Pancreas (tissue), 10 donors: ENCODE measurements around the gene SEPTIN3. TPM values are rescaled to one million over a fixed set of nuclear protein-coding genes. Genes with fewer than 3 reads are reported as not detected.
A peak's percentile ranks its signal among the peaks of the same experiment; 100 is the strongest.

Source experiments
- ATAC-seq, 4 donors: fragments of 200-7000 bp; cut with Tn5 transposase; one replicate each; pipeline versions ENCODE4 v1.8.0 to v1.9.1; 2020; ENCODE audit warnings: mild to moderate bottlenecking in 4 of 4, moderate library complexity in 4 of 4
- DNase-seq, 6 donors: peaks; one replicate each; pipeline ENCODE4 v3.0.0-alpha.2; 2020
- FAIRE-seq: peaks from 2 replicates; lab custom pipeline; 2012; peaks lifted over from hg19 to GRCh38; lab: Jason Lieb, UNC
- H3K27ac ChIP-seq, 4 donors: fragments of 200-600 bp; sonication (generic); 1 replicate in 3 of 4; 2 replicates in 1 of 4; pipeline versions ENCODE4 v1.5.0 to v1.8.0; 2020
- H3K27me3 ChIP-seq, 4 donors: fragments of 200-600 bp; one replicate each; pipeline ENCODE4 v1.8.0; 2021
- H3K36me3 ChIP-seq, 3 donors: fragments of 200-600 bp; sonication (generic) in 1 of 3; one replicate each; pipeline versions ENCODE4 v1.5.0 to v1.8.0; 2020 to 2021
- H3K4me1 ChIP-seq, 3 donors: fragments of 200-600 bp; one replicate each; pipeline ENCODE4 v1.8.0; 2021
- H3K4me3 ChIP-seq, 4 donors: fragments of 200-600 bp; sonication (generic) in 2 of 4; one replicate each; pipeline versions ENCODE4 v1.5.0 to v1.8.0; 2020 to 2021
- H3K9me3 ChIP-seq, 4 donors: fragments of 200-600 bp; one replicate each; pipeline ENCODE4 v1.8.0; 2021
- WGBS, 2 donors: extraction: QIAGEN DNeasy Blood & Tissue Kit; methylation state at CpG; one replicate each; pipeline ENCODE4 v1.1.7; 2013; 5-methylcytosine and 5-hydroxymethylcytosine counted together
- intact Hi-C, 3 donors: fragments of 100-400 bp; cut with DNase I; formaldehyde crosslinking; loops; one replicate each; pipeline versions ENCODE4 v1.11.1 to v1.14.2; 2022
- polyA plus RNA-seq, 2 donors: library from polyadenylated mRNA; stranded (reverse); fragments of 200-250 nt; gene quantifications; one replicate each; pipeline ENCODE4 v1.2.3, GENCODE V29; 2013
- total RNA-seq, 6 donors: library from RNA; stranded (reverse); fragmentation: NEBNext Ultra II Directional in 4 of 6; extraction: Animal tissue kit (Norgen Biotek cat#: 25700) in 4 of 6; gene quantifications; one replicate each; pipeline versions ENCODE4 v1.2.1 to v1.2.4, GENCODE V29; 2021 to 2023
- TF ChIP-seq, protein P1 (sequence below), 4 donors: fragments of 200-600 bp; sonication (generic) in 3 of 4; IDR thresholded peaks; one replicate each; pipeline versions ENCODE4 v1.5.0 to v1.8.0; 2021; ENCODE audit warnings: antibody characterized with exemption in 4 of 4
- donor health status: healthy with polysubstance abuse.
- donor health status: DM: no; HTN: no; CAD: no; lungs with moderate emphysema.
- donor health status: DM: no; HTN: no; CAD: no.
- donor health status: control.
- donor health status: control.
- donor health status: Bipolar disorder and iron deficiency.
- donor health status: DM: yes; HTN: yes; CAD: no.
- donor health status: DM: no; HTN: no; CAD: no.
- donor health status: DM: no; HTN: no; CAD: no.
- donor health status: DM: yes; HTN: yes; CAD: no.

SEPTIN3 gene
- total and polyA plus RNA-seq, 8 donors: 0.22 to 8.5 (median 1.3) TPM

- intact Hi-C loops: no loop called here
- TF ChIP-seq, protein P1, sequence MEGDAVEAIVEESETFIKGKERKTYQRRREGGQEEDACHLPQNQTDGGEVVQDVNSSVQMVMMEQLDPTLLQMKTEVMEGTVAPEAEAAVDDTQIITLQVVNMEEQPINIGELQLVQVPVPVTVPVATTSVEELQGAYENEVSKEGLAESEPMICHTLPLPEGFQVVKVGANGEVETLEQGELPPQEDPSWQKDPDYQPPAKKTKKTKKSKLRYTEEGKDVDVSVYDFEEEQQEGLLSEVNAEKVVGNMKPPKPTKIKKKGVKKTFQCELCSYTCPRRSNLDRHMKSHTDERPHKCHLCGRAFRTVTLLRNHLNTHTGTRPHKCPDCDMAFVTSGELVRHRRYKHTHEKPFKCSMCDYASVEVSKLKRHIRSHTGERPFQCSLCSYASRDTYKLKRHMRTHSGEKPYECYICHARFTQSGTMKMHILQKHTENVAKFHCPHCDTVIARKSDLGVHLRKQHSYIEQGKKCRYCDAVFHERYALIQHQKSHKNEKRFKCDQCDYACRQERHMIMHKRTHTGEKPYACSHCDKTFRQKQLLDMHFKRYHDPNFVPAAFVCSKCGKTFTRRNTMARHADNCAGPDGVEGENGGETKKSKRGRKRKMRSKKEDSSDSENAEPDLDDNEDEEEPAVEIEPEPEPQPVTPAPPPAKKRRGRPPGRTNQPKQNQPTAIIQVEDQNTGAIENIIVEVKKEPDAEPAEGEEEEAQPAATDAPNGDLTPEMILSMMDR (IDR thresholded peaks at IDR 0.05): no peak
- no peak for ATAC-seq
- H3K4me1 ChIP-seq: peaks cover 0 to 3% (median 0%) of the 10 kb centered on the region in 3 donors
- no peaks in the 10 kb centered on the region for H3K9me3 ChIP-seq
- H3K4me3 ChIP-seq: no peak overlapping the region
- no peaks in the 10 kb centered on the region for H3K36me3 ChIP-seq
- H3K27ac ChIP-seq: no peak overlapping the region
- WGBS, 2 donors: 60 to 63% methylated on average over 8 of the region's 8 CpGs
- H3K27me3 ChIP-seq: no peaks in the 10 kb centered on the region
- no peak for FAIRE-seq
- no peak for DNase-seq
These were observed 39.8 kb upstream of the SEPTIN3 start for GRCh38 chr22:41929418-41929810.

DNA sequence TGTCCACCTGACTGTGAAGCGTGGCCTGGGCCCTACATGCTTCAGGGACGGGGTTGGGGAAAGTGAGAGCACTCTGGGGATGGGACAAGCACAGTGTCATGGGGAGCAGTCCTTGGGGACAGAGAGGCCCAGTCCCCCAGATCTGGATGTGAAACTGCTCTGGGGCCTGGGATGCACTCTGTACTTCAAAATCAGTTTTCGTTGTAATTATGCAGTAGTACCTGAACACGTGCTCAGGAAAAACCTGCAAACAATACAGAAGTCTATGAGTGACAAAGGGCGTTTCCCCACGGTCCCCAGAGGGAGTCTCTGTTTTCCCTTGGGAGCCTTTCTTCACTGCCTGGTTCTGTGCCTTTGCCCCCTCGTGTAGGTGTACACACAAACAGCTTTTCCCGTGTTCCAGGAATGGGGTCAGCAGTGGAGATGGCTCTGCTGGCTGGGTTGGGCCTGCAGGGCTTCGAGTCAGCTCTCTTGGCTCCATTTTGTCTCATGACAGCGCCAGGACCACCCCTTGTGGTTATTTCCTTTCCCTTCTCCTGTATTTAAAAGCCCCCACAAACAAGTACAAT lies 37.5 kb upstream of the SEPTIN3 start:
- DNase-seq (no peak), ATAC-seq (no peak), FAIRE-seq (no peak)
- TF ChIP-seq, protein P1 (IDR thresholded peaks at IDR 0.05): no peak
- intact Hi-C loops: no loop called here
- Histone ChIP-seq H3K36me3 (no peaks in the 10 kb centered on the region), H3K9me3 (no peaks in the 10 kb centered on the region), H3K27ac (no peak overlapping the region), H3K4me1 (no peaks in the 10 kb centered on the region), H3K27me3 (no peaks in the 10 kb centered on the region), H3K4me3 (no peak overlapping the region)
- 79 to 85% methylated on average over 10 of the region's 10 CpGs for WGBS, 2 donors

DNA sequence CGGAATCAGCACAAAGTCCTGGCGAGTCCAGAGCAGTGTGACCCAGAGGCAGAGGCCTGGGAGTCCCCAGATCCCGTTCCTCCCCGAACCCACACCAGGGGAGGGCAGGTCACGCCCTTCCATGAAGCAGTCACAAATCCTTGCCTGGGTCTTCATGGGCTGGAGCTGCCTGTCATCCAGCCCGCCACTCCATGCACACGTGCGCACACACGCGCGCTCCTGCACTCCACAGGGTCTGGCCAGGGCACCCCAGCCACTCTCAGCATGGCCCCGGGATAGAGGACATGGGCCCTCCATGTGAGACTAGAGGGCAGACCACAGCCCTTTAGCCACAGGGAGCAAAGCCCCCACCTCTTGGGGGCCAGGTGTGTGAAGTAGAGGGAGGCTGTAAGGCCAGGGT lies 36.9 kb upstream of the SEPTIN3 start:
- Histone ChIP-seq H3K27me3 (no peaks in the 10 kb centered on the region), H3K27ac (no peak overlapping the region), H3K4me1 (no peaks in the 10 kb centered on the region), H3K9me3 (no peaks in the 10 kb centered on the region), H3K36me3 (no peaks in the 10 kb centered on the region), H3K4me3 (no peak overlapping the region)
- 96% methylated on average over 12 of the region's 12 CpGs for WGBS, 2 donors
- DNase-seq (no peak), ATAC-seq (no peak), FAIRE-seq (no peak)
- TF ChIP-seq, protein P1 (IDR thresholded peaks at IDR 0.05): no peak
- intact Hi-C loops: no loop called here

DNA sequence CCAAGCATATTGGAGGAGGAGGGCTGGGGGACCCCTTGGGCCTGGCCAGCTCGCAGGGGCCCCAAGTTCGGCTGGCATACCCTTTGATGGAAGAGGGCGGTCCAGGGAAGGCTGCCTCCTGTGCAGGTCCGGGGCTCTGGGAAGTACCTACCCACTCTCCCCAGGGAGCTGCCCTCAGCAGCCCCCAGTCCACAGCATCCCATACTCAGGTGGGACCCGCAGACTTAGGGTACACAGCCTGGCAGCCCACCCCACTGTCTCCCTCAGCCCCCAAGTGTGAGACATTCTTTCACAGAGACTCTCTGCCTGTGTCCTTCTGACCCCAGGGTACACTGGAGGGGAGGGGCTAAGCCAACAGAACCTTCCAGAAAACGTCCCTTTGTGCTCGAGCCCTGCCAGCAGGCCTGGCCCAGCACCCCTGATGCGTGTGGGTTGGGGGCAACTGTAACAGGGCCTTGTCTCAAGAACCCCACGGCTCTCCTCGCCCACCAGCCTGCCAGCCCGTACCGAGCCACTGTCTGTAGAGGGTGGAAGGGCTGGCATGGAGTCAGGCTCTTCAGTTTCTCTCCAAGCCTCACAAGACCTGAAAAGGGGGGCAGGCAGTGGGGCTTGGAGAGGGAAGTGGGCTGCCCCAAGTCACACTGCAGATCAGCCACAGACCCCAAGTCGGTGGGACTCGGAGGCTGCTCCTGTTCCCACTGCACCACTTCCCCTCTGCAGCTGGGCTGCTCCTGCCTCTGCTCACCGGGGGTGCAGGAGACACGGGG lies 35.6 kb upstream of the SEPTIN3 start:
- no peak overlapping the region for H3K4me3 ChIP-seq
- 85 to 86% methylated on average over 13 to 16 of the region's 16 CpGs for WGBS, 2 donors
- H3K9me3 ChIP-seq: no peaks in the 10 kb centered on the region
- H3K4me1 ChIP-seq: no peaks in the 10 kb centered on the region
- FAIRE-seq: no peak
- intact Hi-C loops: no loop called here
- no peak overlapping the region for H3K27ac ChIP-seq
- no peaks in the 10 kb centered on the region for H3K36me3 ChIP-seq
- TF ChIP-seq, protein P1 (IDR thresholded peaks at IDR 0.05): no peak
- no peak for ATAC-seq
- H3K27me3 ChIP-seq: no peaks in the 10 kb centered on the region
- peak in 1 of 6 donors; percentile 17 for DNase-seq
